ENCODE results near the gene CATSPER1. TPM values are rescaled to one million over a fixed set of nuclear protein-coding genes. Genes with fewer than 3 reads are reported as not detected.

CATSPER1 gene
- total RNA-seq, 4 donors from 2014 or later: 0.12 TPM; not detected in 3

DNA sequence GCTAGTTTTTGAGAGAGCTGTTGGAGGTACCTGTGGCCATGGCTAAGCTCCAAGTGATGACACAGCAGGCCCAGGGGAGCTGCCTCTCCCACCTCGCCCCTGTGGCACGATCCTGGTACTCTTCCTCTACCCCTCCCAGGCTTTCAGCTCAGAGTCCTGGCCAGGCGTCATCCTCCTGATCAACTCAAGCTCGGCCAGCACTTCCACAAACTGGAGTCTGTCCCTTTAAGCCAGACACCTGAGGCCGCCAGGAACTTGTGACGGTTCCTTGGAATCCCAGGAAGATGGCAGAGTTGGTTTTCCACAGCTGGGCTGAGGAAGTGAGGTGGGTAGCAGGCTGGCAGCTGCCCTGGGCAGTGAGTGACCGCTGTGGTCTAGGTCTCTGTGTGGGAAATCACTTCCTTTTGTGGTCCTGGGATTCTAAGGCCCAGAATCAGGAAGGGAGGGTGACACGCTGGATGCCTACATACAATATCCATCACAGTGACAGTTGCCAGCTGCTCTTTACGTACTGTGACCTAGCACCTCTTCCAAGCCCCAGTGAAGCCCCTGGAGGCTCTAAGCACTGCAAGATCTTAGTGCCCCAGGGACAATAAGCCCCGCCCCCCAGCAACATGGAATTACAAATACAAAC is 17.7 kb downstream of the CATSPER1 start:
- TF ChIP-seq POLR2AphosphoS5 (IDR thresholded peaks at IDR 0.05): no peak
- no peak for TF ChIP-seq POLR2A (IDR thresholded peaks at IDR 0.05)
- TF ChIP-seq, protein P1, sequence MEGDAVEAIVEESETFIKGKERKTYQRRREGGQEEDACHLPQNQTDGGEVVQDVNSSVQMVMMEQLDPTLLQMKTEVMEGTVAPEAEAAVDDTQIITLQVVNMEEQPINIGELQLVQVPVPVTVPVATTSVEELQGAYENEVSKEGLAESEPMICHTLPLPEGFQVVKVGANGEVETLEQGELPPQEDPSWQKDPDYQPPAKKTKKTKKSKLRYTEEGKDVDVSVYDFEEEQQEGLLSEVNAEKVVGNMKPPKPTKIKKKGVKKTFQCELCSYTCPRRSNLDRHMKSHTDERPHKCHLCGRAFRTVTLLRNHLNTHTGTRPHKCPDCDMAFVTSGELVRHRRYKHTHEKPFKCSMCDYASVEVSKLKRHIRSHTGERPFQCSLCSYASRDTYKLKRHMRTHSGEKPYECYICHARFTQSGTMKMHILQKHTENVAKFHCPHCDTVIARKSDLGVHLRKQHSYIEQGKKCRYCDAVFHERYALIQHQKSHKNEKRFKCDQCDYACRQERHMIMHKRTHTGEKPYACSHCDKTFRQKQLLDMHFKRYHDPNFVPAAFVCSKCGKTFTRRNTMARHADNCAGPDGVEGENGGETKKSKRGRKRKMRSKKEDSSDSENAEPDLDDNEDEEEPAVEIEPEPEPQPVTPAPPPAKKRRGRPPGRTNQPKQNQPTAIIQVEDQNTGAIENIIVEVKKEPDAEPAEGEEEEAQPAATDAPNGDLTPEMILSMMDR (IDR thresholded peaks at IDR 0.05): no peak
- TF ChIP-seq EP300 (IDR thresholded peaks at IDR 0.05): no peak
- H3K27ac ChIP-seq: no peak overlapping the region
- no peaks in the 10 kb centered on the region for H3K9me3 ChIP-seq
- 0 to 41% methylated on average over 1 to 3 of the region's 10 CpGs for WGBS, 2 donors (ENCODE audit: low coverage in 1 of 2)
- H3K27me3 ChIP-seq: peaks cover 23% of the 10 kb centered on the region
- peaks cover 0 to 23% of the 10 kb centered on the region in 2 donors for H3K36me3 ChIP-seq
- peaks cover 0 to 15% (median under 1%) of the 10 kb centered on the region in 3 donors for H3K4me1 ChIP-seq
- ATAC-seq: no peak
- H3K4me3 ChIP-seq: no peak overlapping the region

DNA sequence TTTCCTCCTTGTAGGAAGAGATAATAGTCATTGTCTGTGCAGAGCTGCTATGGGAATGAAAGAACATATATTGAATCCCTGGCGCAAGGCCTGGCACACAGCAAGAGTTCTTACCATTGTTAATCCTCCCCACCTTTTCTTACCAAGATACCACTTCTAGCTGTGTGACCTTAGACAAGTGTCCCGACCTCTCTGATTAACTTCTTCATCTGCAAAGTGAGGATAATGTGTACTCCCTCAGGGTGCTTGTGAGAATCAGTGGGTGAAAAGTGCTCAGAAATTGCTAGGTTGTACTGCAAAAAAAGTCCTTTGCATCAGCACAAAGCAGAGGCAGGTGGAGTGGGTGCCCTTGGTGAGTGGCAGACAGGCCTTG is 18.2 kb downstream of the CATSPER1 start:
- peaks cover 3 to 20% (median 6%) of the 10 kb centered on the region in 3 donors for H3K4me1 ChIP-seq
- ATAC-seq: no peak
- no peak overlapping the region for H3K27ac ChIP-seq
- no peak for TF ChIP-seq POLR2A (IDR thresholded peaks at IDR 0.05)
- no peak for TF ChIP-seq EP300 (IDR thresholded peaks at IDR 0.05)
- TF ChIP-seq, protein P1 (IDR thresholded peaks at IDR 0.05): no peak
- no peak for TF ChIP-seq POLR2AphosphoS5 (IDR thresholded peaks at IDR 0.05)
- H3K9me3 ChIP-seq: no peaks in the 10 kb centered on the region
- no peak overlapping the region for H3K4me3 ChIP-seq
- 87 to 100% methylated on average over 1 to 2 of the region's 2 CpGs for WGBS, 2 donors (ENCODE audit: low coverage in 1 of 2)
- peaks cover 18% of the 10 kb centered on the region for H3K27me3 ChIP-seq
- H3K36me3 ChIP-seq: peaks cover 0 to 26% of the 10 kb centered on the region in 2 donors

DNA sequence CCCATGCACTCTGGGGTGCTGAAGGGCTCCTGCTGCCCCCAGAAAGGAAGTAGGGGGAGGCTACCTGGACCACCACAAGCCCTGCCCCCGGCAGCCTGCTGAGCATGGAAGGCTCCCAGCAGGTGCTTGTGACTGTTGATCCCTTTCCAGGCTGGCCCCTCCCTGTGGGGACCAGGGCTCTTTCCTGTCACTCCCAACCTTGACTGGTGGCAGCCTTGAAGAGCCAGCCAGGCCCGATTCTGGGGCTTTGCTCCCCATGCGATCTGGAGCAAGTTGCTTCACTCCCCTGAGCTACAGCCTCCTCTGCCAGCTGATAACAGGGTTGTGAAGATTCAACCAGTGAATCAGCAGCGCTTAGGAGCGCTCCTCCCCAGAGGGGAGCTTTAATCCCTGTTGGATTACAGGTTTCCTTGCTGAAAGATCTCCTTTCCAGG is 19.1 kb downstream of the CATSPER1 start:
- ATAC-seq: no peak
- H3K27ac ChIP-seq: no peak overlapping the region
- H3K9me3 ChIP-seq: no peaks in the 10 kb centered on the region
- H3K27me3 ChIP-seq: peaks cover 10% of the 10 kb centered on the region
- peaks cover 3 to 23% (median 8%) of the 10 kb centered on the region in 3 donors for H3K4me1 ChIP-seq
- TF ChIP-seq EP300 (IDR thresholded peaks at IDR 0.05) (no peak), POLR2AphosphoS5 (IDR thresholded peaks at IDR 0.05) (no peak), POLR2A (IDR thresholded peaks at IDR 0.05) (no peak)
- TF ChIP-seq, protein P1 (IDR thresholded peaks at IDR 0.05): no peak
- H3K36me3 ChIP-seq: peaks cover 0 to 26% of the 10 kb centered on the region in 2 donors
- H3K4me3 ChIP-seq: no peak overlapping the region
- no CpG with 5 or more reads among the region's 5 CpGs for WGBS, 2 donors (ENCODE audit: low coverage in 1 of 2)

DNA sequence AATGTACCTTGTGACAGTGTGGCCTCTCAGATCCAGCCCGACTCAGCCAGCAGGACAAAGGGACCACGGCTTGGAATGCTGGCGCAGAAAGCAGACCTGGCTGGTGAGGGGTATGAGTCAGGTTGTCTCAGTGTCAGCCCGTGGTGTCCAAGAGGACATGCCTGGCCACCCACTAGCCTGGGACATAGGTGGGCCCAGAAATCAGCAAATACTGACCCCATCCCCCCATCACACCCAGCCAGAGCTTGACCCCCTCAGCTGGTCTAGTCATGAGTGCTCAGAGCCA is 19.4 kb downstream of the CATSPER1 start:
- 77% methylated on average over 3 of the region's 4 CpGs; no CpG with 5 or more reads in 1 of the 2 donors for WGBS, 2 donors (ENCODE audit: low coverage in 1 of 2)
- peaks cover 6% of the 10 kb centered on the region for H3K27me3 ChIP-seq
- no peak overlapping the region for H3K27ac ChIP-seq
- TF ChIP-seq POLR2A (IDR thresholded peaks at IDR 0.05) (no peak), POLR2AphosphoS5 (IDR thresholded peaks at IDR 0.05) (no peak), EP300 (IDR thresholded peaks at IDR 0.05) (no peak)
- TF ChIP-seq, protein P1 (IDR thresholded peaks at IDR 0.05): no peak
- H3K36me3 ChIP-seq: peaks cover 0 to 26% of the 10 kb centered on the region in 2 donors
- peaks cover 3 to 19% (median 8%) of the 10 kb centered on the region in 3 donors for H3K4me1 ChIP-seq
- ATAC-seq: no peak
- H3K4me3 ChIP-seq: no peak overlapping the region
- H3K9me3 ChIP-seq: no peaks in the 10 kb centered on the region

Measured in gastroesophageal sphincter (tissue), 4 donors.